ENCODE measurements around the gene ECPAS.

The ECPAS gene

DNA sequence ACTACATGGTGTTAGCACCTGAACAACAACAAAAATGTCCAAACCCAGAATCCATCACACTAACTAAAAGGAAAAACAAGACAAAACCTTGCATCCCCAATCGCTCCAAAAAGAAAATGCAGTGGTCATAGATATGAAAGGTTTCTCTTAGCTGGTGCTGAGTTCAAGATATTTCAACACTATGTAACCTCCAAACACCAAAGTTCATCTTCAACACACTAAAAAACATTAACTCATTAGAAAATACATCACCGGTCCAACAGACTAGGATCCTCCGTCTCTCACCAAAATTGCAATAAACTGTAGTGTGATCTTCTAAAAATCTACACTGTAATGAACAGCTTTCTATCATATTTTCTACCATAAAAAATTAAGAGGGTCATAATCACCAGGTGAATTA is 60.8 kb downstream of the ECPAS start:
- H3K4ac ChIP-seq (ENCODE audit: low read depth, low read length) = no peak overlapping the region

DNA sequence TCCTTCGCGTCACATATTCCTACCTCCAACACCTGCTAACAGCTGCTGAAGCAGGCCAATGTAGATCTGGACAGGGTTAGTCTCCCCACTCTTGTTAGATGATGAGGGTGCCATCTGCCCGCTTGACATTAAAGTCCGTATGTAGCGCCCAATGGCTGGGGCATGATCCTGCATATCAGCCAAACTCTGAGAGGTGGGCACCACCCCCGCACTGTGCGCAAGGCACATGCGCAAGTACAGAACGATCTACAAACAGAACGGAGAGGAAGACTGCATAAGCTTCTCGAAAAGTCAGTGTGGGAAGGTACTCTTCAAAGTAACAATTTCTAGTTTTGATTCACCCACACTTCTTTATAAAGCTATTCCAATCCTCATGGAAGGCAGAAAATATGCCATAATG is 69.8 kb downstream of the ECPAS start:
- Histone ChIP-seq H3K79me1 (ENCODE audit: low read length) (no peaks in the 10 kb centered on the region), H3K4ac (ENCODE audit: low read depth, low read length) (no peak overlapping the region), H3K4me1 (ENCODE audit: control insufficient read depth in 1 of 2, insufficient read depth in 2 of 2, low read length in 2 of 2) (no peaks in the 10 kb centered on the region), H3K4me2 (ENCODE audit: low read length) (no peak overlapping the region), H3K18ac (ENCODE audit: low read length) (no peak overlapping the region), H2BK120ac (ENCODE audit: insufficient read depth, low read length, poor library complexity) (no peak overlapping the region), H3K9ac (ENCODE audit: low read length) (no peak overlapping the region), H2AFZ (ENCODE audit: insufficient read depth, low read length, poor library complexity) (no peak overlapping the region), H2BK12ac (ENCODE audit: low read length) (no peak overlapping the region), H2BK5ac (ENCODE audit: low read depth, low read length, poor library complexity) (no peak overlapping the region), H3K14ac (ENCODE audit: low read length) (no peak overlapping the region), H3K23ac (ENCODE audit: low read length) (no peak overlapping the region), H4K91ac (ENCODE audit: low read depth, low read length) (no peak overlapping the region), H4K12ac (ENCODE audit: low read depth, low read length) (no peak overlapping the region), H3K27ac (ENCODE audit: low read depth, low read length) (no peak overlapping the region), H3K27me3 (ENCODE audit: insufficient read depth, low read length) (no peaks in the 10 kb centered on the region), H3K36me3 (ENCODE audit: control insufficient read depth in 1 of 2, insufficient read depth in 2 of 2, low read length in 2 of 2) (peaks cover 16 to 32% of the 10 kb centered on the region in 2 experiments), H3K9me3 (ENCODE audit: insufficient read depth, low read depth, low read length) (no peaks in the 10 kb centered on the region), H3K4me3 (ENCODE audit: low read depth, low read length) (no peak overlapping the region), H3K79me2 (ENCODE audit: control insufficient read depth, insufficient read depth, low read length, poor library complexity) (no peaks in the 10 kb centered on the region), H2AK5ac (ENCODE audit: low read length) (no peak overlapping the region), H4K8ac (ENCODE audit: low read depth, low read length) (no peak overlapping the region)
- no peak for DNase-seq
- WGBS (ENCODE audit: extremely low coverage, insufficient coverage, insufficient read length) = no CpG with 5 or more reads among the region's 11 CpGs

More for the DNA sequence above, 60.8 kb downstream of the ECPAS start:
- no peak overlapping the region for H4K8ac ChIP-seq (ENCODE audit: low read depth, low read length)
- H3K23ac ChIP-seq (ENCODE audit: low read length) = no peak overlapping the region
- no peak overlapping the region for H3K4me3 ChIP-seq (ENCODE audit: low read depth, low read length)
- no peak overlapping the region for H3K18ac ChIP-seq (ENCODE audit: low read length)
- no peaks in the 10 kb centered on the region for H3K4me1 ChIP-seq (ENCODE audit: control insufficient read depth in 1 of 2, insufficient read depth in 2 of 2, low read length in 2 of 2)
- H2BK12ac ChIP-seq (ENCODE audit: low read length) = no peak overlapping the region
- H3K79me2 ChIP-seq (ENCODE audit: control insufficient read depth, insufficient read depth, low read length, poor library complexity) = no peaks in the 10 kb centered on the region
- no peak overlapping the region for H3K4me2 ChIP-seq (ENCODE audit: low read length)
- H3K27me3 ChIP-seq (ENCODE audit: insufficient read depth, low read length) = no peaks in the 10 kb centered on the region
- H4K91ac ChIP-seq (ENCODE audit: low read depth, low read length) = no peak overlapping the region
- peaks cover 11 to 17% of the 10 kb centered on the region in 2 experiments for H3K36me3 ChIP-seq (ENCODE audit: control insufficient read depth in 1 of 2, insufficient read depth in 2 of 2, low read length in 2 of 2)
- H3K9me3 ChIP-seq (ENCODE audit: insufficient read depth, low read depth, low read length) = no peaks in the 10 kb centered on the region
- H2BK120ac ChIP-seq (ENCODE audit: insufficient read depth, low read length, poor library complexity) = no peak overlapping the region
- no peak overlapping the region for H4K12ac ChIP-seq (ENCODE audit: low read depth, low read length)
- H2BK5ac ChIP-seq (ENCODE audit: low read depth, low read length, poor library complexity) = no peak overlapping the region
- no CpG with 5 or more reads among the region's 3 CpGs for WGBS (ENCODE audit: extremely low coverage, insufficient coverage, insufficient read length)
- H3K79me1 ChIP-seq (ENCODE audit: low read length) = no peaks in the 10 kb centered on the region
- H3K27ac ChIP-seq (ENCODE audit: low read depth, low read length) = no peak overlapping the region
- H3K9ac ChIP-seq (ENCODE audit: low read length) = no peak overlapping the region
- DNase-seq = no peak
- no peak overlapping the region for H3K14ac ChIP-seq (ENCODE audit: low read length)
- no peak overlapping the region for H2AFZ ChIP-seq (ENCODE audit: insufficient read depth, low read length, poor library complexity)
- no peak overlapping the region for H2AK5ac ChIP-seq (ENCODE audit: low read length)

DNA sequence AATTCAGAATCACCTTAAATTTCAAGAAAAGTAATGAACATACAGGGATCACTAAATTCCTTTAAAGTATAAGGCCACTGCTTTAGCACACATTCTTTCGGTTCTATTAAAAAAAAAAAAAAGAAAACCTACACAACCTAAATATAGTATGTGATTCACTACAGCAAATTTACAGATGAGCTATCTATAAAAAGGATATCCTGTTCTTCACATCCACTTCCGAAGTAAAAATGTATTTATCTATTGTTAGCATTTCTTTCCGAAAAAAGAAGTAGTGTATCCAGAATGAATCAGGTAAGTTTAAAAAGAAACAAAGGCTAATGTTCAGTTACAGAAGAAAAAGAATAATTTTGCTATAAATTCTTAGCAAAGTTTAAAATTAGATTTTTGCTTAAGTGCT is 70.2 kb downstream of the ECPAS start:
- no peak overlapping the region for H3K14ac ChIP-seq (ENCODE audit: low read length)
- H3K27ac ChIP-seq (ENCODE audit: low read depth, low read length) = no peak overlapping the region
- no peaks in the 10 kb centered on the region for H3K4me1 ChIP-seq (ENCODE audit: control insufficient read depth in 1 of 2, insufficient read depth in 2 of 2, low read length in 2 of 2)
- DNase-seq = no peak
- H3K9ac ChIP-seq (ENCODE audit: low read length) = no peak overlapping the region
- no peak overlapping the region for H3K18ac ChIP-seq (ENCODE audit: low read length)
- H4K91ac ChIP-seq (ENCODE audit: low read depth, low read length) = no peak overlapping the region
- WGBS (ENCODE audit: extremely low coverage, insufficient coverage, insufficient read length) = no CpG with 5 or more reads among the region's 3 CpGs
- H2BK12ac ChIP-seq (ENCODE audit: low read length) = no peak overlapping the region
- H3K4me2 ChIP-seq (ENCODE audit: low read length) = no peak overlapping the region
- H3K79me1 ChIP-seq (ENCODE audit: low read length) = no peaks in the 10 kb centered on the region
- H2BK5ac ChIP-seq (ENCODE audit: low read depth, low read length, poor library complexity) = no peak overlapping the region
- no peak overlapping the region for H3K4me3 ChIP-seq (ENCODE audit: low read depth, low read length)
- H2AFZ ChIP-seq (ENCODE audit: insufficient read depth, low read length, poor library complexity) = no peak overlapping the region
- peaks cover 19 to 34% of the 10 kb centered on the region in 2 experiments for H3K36me3 ChIP-seq (ENCODE audit: control insufficient read depth in 1 of 2, insufficient read depth in 2 of 2, low read length in 2 of 2)
- H2BK120ac ChIP-seq (ENCODE audit: insufficient read depth, low read length, poor library complexity) = no peak overlapping the region
- no peak overlapping the region for H3K23ac ChIP-seq (ENCODE audit: low read length)
- no peaks in the 10 kb centered on the region for H3K9me3 ChIP-seq (ENCODE audit: insufficient read depth, low read depth, low read length)
- H3K4ac ChIP-seq (ENCODE audit: low read depth, low read length) = no peak overlapping the region
- no peak overlapping the region for H4K12ac ChIP-seq (ENCODE audit: low read depth, low read length)
- H4K8ac ChIP-seq (ENCODE audit: low read depth, low read length) = no peak overlapping the region
- no peak overlapping the region for H2AK5ac ChIP-seq (ENCODE audit: low read length)
- H3K27me3 ChIP-seq (ENCODE audit: insufficient read depth, low read length) = no peaks in the 10 kb centered on the region
- no peaks in the 10 kb centered on the region for H3K79me2 ChIP-seq (ENCODE audit: control insufficient read depth, insufficient read depth, low read length, poor library complexity)

DNA sequence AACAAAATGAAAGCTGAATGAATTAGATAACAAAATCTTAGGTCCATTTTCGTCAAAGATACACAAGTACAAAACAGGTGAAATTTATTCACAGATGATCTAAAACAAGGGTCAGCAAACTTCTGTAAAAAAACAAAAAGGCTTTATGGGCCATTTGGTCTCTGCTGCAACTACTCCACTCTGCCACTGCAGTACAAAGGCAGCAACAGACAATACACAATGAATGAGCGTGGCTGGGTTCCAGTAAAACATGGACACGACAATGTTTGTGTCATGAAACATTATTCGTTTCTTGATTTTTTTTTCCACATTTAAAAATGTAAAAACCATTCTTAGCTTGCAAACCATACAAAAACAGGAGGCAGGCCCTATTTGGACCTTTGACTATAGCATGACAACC is 71.9 kb downstream of the ECPAS start:
- Histone ChIP-seq H3K23ac (ENCODE audit: low read length) (no peak overlapping the region), H3K27ac (ENCODE audit: low read depth, low read length) (no peak overlapping the region), H2AFZ (ENCODE audit: insufficient read depth, low read length, poor library complexity) (no peak overlapping the region), H3K4me3 (ENCODE audit: low read depth, low read length) (no peak overlapping the region), H3K14ac (ENCODE audit: low read length) (no peak overlapping the region), H3K4me1 (ENCODE audit: control insufficient read depth in 1 of 2, insufficient read depth in 2 of 2, low read length in 2 of 2) (no peaks in the 10 kb centered on the region), H3K27me3 (ENCODE audit: insufficient read depth, low read length) (no peaks in the 10 kb centered on the region), H3K9ac (ENCODE audit: low read length) (no peak overlapping the region), H2BK120ac (ENCODE audit: insufficient read depth, low read length, poor library complexity) (no peak overlapping the region), H4K8ac (ENCODE audit: low read depth, low read length) (no peak overlapping the region), H2BK5ac (ENCODE audit: low read depth, low read length, poor library complexity) (no peak overlapping the region), H3K36me3 (ENCODE audit: control insufficient read depth in 1 of 2, insufficient read depth in 2 of 2, low read length in 2 of 2) (peaks cover 15 to 36% of the 10 kb centered on the region in 2 experiments), H2AK5ac (ENCODE audit: low read length) (no peak overlapping the region), H2BK12ac (ENCODE audit: low read length) (no peak overlapping the region), H3K18ac (ENCODE audit: low read length) (no peak overlapping the region), H3K4ac (ENCODE audit: low read depth, low read length) (no peak overlapping the region), H3K79me2 (ENCODE audit: control insufficient read depth, insufficient read depth, low read length, poor library complexity) (no peaks in the 10 kb centered on the region), H3K4me2 (ENCODE audit: low read length) (no peak overlapping the region), H3K9me3 (ENCODE audit: insufficient read depth, low read depth, low read length) (no peaks in the 10 kb centered on the region), H3K79me1 (ENCODE audit: low read length) (no peaks in the 10 kb centered on the region), H4K12ac (ENCODE audit: low read depth, low read length) (no peak overlapping the region), H4K91ac (ENCODE audit: low read depth, low read length) (no peak overlapping the region)
- DNase-seq = no peak
- WGBS (ENCODE audit: extremely low coverage, insufficient coverage, insufficient read length) = no CpG with 5 or more reads among the region's 4 CpGs
